Activated T-cell treated with anti-CD3 and anti-CD28 coated beads for 1 hour (primary cell): Measurements from ENCODE around the gene GREM2.

ENCODE experiments used
- DNase-seq: peaks from one replicate; pipeline ENCODE4 v3.0.0-alpha.2; 2020; ENCODE audit warnings: low read depth

GREM2 gene

DNA sequence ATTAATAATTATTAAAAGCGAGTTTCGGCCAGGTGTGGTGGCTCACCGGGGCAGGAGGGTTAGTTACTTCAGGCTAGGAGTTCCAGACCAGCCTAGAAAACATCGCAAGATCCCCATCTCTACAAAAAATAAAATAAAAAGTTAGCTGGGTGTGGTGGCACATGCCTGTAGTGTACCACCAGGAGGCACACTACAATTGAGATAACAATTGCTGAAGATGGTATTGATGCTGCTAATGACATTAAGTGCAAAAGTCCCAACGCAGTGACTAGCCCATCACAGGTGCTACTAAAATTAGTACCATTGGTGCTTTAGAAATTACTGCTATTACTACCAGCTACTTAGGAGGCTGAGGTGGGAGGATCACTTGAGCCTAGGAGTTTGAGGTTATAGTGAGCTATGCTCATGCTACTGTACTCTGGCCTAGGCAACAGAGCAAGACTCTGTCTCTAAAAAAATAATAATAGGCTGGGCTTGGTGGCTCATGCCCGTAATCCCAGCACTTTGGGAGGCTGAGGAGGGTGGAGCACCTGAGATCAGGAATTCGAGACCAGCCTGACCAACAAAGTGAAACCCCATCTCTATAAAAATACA lies 156.6 kb downstream of the GREM2 start:
- DNase-seq, result no peak

DNA sequence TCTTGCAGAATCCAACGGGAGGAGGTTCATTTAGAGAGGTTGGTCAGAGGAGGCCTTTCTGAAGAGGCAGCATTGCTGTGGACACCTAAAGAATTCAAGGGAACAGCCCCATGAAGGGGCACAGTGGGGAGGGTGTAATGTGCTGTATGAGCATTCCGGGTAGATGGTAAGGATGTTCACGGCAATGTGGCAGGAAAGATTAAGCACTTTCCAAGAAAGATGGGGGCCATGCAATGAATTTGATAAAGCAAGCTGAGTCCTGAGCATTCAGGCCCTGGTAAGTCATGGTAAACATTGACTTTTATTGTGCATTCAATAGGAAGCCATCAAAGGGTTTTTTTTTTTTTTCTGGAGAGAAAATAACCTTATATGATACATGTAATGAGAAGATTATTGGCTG lies 166.6 kb downstream of the GREM2 start:
- no peak for DNase-seq

DNA sequence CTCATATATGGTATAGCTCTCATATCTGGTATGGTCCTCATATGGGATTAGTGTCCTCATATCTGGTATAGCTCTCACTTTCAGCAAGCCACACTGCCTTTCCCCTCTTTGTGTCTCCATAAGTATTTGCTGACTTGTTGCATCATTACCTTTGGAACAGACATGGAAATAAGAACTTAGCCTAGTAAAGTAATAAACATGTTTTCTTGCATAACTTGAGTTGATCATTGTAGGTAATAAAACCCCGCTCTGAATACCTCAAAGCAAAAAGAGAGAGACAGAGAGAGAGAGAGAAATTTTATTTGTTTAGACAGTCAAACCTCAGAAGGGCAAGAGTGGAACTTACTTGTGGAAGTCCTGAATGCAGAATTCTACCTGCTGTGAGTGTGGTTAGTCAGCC lies 170.3 kb downstream of the GREM2 start:
- no peak for DNase-seq
